Measurements from ENCODE around the gene NAV1.
"Not testable (repeated sequence)": the region's sequence is repeated elsewhere in the genome, so short reads cannot be mapped to it uniquely, and the experiment has no call there.

Gene NAV1

DNA sequence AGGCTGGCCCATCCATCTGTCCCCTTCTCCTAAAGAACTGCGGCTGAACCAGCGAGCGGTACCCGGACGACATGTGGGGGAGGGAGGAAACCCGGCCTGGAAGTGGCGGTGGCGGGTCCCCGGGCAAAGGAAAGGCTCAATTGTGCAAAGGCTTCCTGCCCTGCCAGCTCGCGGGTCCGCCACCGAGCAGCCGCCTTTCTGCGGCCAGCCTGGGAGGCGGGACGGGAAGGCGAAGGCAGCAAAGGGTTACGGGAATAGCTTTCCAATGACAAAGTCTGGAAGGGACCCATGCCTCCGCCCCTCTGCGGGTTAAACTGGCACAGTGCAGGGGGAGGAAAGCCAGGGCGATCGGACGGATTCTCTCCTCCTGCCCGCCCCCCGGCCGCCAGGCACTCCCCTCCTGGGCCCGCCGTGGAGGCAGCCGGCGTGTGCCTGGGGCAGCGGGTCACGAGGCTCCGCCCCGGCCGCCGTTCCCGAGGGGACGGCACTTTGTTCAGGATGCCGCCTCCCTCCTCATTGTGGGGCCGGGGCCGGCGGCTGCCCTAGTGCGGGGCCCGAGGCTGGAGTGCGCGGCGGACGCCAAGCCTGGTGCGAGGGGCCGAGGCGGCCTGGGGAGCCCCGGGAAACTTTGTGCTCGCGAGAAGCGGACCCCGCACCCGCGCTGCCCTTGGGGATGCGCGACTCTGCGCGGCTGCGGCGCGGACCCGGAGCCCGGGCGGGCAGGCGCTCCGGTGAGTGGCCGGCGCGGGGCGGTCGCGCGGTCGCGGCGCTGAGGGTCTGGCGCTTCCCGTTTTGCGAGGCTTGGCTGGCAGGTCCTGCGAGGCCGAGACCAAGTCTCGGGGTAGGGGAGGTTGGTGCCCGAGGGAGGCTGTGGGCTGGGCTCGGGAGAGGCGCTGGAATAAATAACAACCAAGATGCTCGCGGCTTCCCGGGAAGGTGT is at the start of gene NAV1:
Gene NAV1, plus strand, starts transcription at position 516 of the 940 bp plus-strand sequence. CDS start 83,758 bp downstream, outside the sequence.
- no peak for TF ChIP-seq CTCF (IDR thresholded peaks at IDR 0.05; ENCODE audit: insufficient read depth, missing control alignments)
- DNase-seq (ENCODE audit: insufficient read length, low spot score) (no peak), FAIRE-seq (no peak)

- no peak for TF ChIP-seq CTCF (IDR thresholded peaks at IDR 0.05; ENCODE audit: insufficient read depth, missing control alignments)
- FAIRE-seq (no peak), DNase-seq (ENCODE audit: insufficient read length, low spot score) (no peak)
Measured at GRCh38 chr1:201489643-201490261, 49.2 kb upstream of the NAV1 start.

GRCh38 chr1:201490708-201491131 is 48.2 kb upstream of the NAV1 start:
- no peak for FAIRE-seq
- no peak for DNase-seq (ENCODE audit: insufficient read length, low spot score)
- TF ChIP-seq CTCF (IDR thresholded peaks at IDR 0.05; ENCODE audit: insufficient read depth, missing control alignments), result no peak

DNA sequence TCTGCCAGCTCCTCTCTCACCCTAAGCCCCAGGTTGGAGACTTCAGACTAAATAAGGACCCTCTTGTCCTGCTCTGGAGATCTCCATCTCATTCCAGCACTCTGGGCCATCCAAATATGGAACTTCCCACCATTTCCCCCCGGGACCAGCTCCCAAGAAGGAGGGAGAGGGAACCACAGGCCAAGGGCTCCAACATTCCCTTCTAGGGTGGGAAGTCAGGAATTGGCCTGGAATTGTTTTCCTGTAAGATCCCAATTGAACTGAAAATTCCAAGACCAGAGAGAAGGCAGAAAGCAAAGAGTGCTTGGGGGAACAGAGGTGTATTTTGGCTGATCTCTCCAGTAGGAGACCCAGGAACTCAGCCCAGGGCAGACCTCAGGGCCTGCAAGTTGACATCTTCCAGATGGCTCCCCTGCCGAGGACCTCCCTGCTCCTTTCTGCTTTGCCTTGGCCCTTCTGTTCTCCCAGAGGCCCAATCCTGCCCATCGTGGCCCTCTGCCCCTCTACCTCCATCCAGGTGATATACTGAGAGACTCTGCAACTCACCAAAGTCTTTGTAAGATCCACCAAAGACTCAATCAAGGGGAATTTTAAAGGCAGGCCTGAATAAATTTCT is 46.9 kb upstream of the NAV1 start:
- no peak for FAIRE-seq
- DNase-seq (ENCODE audit: insufficient read length, low spot score), result no peak
- no peak for TF ChIP-seq CTCF (IDR thresholded peaks at IDR 0.05; ENCODE audit: insufficient read depth, missing control alignments)

GRCh38 chr1:201493026-201493656 is 45.8 kb upstream of the NAV1 start:
- not testable (repeated sequence) for FAIRE-seq; DNase-seq (ENCODE audit: insufficient read length, low spot score)

- FAIRE-seq, result no peak
- DNase-seq (ENCODE audit: insufficient read length, low spot score), result no peak
- TF ChIP-seq CTCF (IDR thresholded peaks at IDR 0.05; ENCODE audit: insufficient read depth, missing control alignments), result no peak
Measured at GRCh38 chr1:201493757-201494617, 44.9 kb upstream of the NAV1 start.
